Naive B cell (primary cell): Measurements from ENCODE around the gene MTHFSD. TPM values are rescaled to one million over a fixed set of nuclear protein-coding genes. Genes with fewer than 3 reads are reported as not detected.

Experiments
- ATAC-seq, 2 donors: fragments of 150-1000 bp; cut with Tn5 transposase; 2 replicates each; pipeline ENCODE4 v1.10.0; 2021; ENCODE audit warnings: low read depth in 2 of 2, mild to moderate bottlenecking in 2 of 2, moderate library complexity in 2 of 2
- DNase-seq: peaks from one replicate; pipeline ENCODE4 v3.0.0; 2022
- H3K27ac Mint-ChIP-seq, 6 donors: one replicate each; pipeline ENCODE4 v1.8.0; 2020 to 2022; ENCODE audit warnings: mild to moderate bottlenecking in 6 of 6, mixed read lengths in 6 of 6, moderate library complexity in 5 of 6, inconsistent platforms in 2 of 6
- H3K27me3 Mint-ChIP-seq, 3 donors: one replicate each; pipeline ENCODE4 v1.8.0; 2021 to 2022; ENCODE audit warnings: mixed read lengths in 3 of 3, mild to moderate bottlenecking in 1 of 3
- H3K36me3 Mint-ChIP-seq, 2 donors: one replicate each; pipeline ENCODE4 v1.8.0; 2020 to 2022; ENCODE audit warnings: mixed read lengths in 2 of 2, inconsistent platforms in 1 of 2, mild to moderate bottlenecking in 1 of 2
- H3K4me1 Mint-ChIP-seq, 3 donors: one replicate each; pipeline ENCODE4 v1.8.0; 2020 to 2022; ENCODE audit warnings: mixed read lengths in 3 of 3, inconsistent platforms in 1 of 3, mild to moderate bottlenecking in 1 of 3, moderate library complexity in 1 of 3
- H3K4me3 Mint-ChIP-seq, 8 donors: one replicate each; pipeline ENCODE4 v1.8.0; 2020 to 2022; ENCODE audit warnings: mild to moderate bottlenecking in 8 of 8, mixed read lengths in 8 of 8, moderate library complexity in 8 of 8, inconsistent platforms in 2 of 8
- H3K9me3 Mint-ChIP-seq, 7 donors: one replicate each; pipeline ENCODE4 v1.8.0; 2020 to 2022; ENCODE audit warnings: mixed read lengths in 7 of 7, mild to moderate bottlenecking in 5 of 7, inconsistent platforms in 2 of 7, moderate library complexity in 1 of 7
- polyA plus RNA-seq, 6 donors: library from polyadenylated mRNA; unstranded; fragments of 300-500 nt; fragmentation: Illumina TruSeq; gene quantifications; one replicate each; pipeline ENCODE4 v1.2.3, GENCODE V29; 2021; ENCODE audit warnings: low read depth in 6 of 6

MTHFSD gene
- polyA plus RNA-seq, 6 donors from 2014 or later: 5.6 to 18.6 (median 16.6) TPM

DNA sequence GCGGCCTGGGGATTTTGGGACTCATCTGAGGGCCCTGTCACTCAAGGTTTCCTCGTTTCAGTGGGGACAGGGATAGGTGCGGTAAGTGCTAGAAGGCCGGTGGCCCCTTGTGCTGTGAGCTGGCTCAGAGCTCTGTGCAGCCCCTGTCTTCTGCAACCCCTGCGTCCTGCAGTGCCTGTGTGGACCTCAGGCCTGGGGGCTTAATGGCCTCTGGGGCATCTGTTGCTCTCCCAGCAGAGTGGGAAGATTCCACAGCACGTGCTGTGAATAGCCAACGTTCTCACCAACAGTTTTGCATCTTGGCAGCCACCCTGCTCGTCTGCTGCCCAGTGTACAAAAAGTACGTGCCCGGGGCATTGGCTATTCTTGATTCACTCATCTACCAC is 16.5 kb upstream of the MTHFSD start:
- DNase-seq (no peak), ATAC-seq (no peak)
- H3K4me3 Mint-ChIP-seq: peak overlapping the region in 1 of 8 donors; percentile 20
- peaks cover 60 to 87% (median 63%) of the 10 kb centered on the region in 3 donors for H3K27me3 Mint-ChIP-seq
- H3K27ac Mint-ChIP-seq: no peak overlapping the region
- H3K9me3 Mint-ChIP-seq: peaks cover 0 to 4% (median 0%) of the 10 kb centered on the region in 7 donors
- H3K36me3 Mint-ChIP-seq: no peaks in the 10 kb centered on the region
- H3K4me1 Mint-ChIP-seq: peaks cover 8 to 22% (median 16%) of the 10 kb centered on the region in 3 donors

GRCh38 chr16:86570558-86571529 is 15.8 kb upstream of the MTHFSD start:
- Mint-ChIP-seq H3K27ac (no peak overlapping the region), H3K27me3 (peaks cover 56 to 81% (median 59%) of the 10 kb centered on the region in 3 donors), H3K4me3 (no peak overlapping the region), H3K4me1 (peaks cover 4 to 21% (median 12%) of the 10 kb centered on the region in 3 donors), H3K9me3 (peaks cover 0 to 4% (median 0%) of the 10 kb centered on the region in 7 donors), H3K36me3 (no peaks in the 10 kb centered on the region)
- ATAC-seq: no peak
- DNase-seq: no peak

GRCh38 chr16:86569701-86570447 is 14.8 kb upstream of the MTHFSD start:
- Mint-ChIP-seq H3K36me3 (no peaks in the 10 kb centered on the region), H3K27ac (no peak overlapping the region), H3K9me3 (peaks cover 0 to 4% (median 0%) of the 10 kb centered on the region in 7 donors), H3K4me1 (peaks cover 4 to 23% (median 16%) of the 10 kb centered on the region in 3 donors), H3K4me3 (peak overlapping the region in 1 of 8 donors; percentile 12), H3K27me3 (peaks cover 59 to 81% (median 60%) of the 10 kb centered on the region in 3 donors)
- no peak for ATAC-seq
- DNase-seq: no peak

DNA sequence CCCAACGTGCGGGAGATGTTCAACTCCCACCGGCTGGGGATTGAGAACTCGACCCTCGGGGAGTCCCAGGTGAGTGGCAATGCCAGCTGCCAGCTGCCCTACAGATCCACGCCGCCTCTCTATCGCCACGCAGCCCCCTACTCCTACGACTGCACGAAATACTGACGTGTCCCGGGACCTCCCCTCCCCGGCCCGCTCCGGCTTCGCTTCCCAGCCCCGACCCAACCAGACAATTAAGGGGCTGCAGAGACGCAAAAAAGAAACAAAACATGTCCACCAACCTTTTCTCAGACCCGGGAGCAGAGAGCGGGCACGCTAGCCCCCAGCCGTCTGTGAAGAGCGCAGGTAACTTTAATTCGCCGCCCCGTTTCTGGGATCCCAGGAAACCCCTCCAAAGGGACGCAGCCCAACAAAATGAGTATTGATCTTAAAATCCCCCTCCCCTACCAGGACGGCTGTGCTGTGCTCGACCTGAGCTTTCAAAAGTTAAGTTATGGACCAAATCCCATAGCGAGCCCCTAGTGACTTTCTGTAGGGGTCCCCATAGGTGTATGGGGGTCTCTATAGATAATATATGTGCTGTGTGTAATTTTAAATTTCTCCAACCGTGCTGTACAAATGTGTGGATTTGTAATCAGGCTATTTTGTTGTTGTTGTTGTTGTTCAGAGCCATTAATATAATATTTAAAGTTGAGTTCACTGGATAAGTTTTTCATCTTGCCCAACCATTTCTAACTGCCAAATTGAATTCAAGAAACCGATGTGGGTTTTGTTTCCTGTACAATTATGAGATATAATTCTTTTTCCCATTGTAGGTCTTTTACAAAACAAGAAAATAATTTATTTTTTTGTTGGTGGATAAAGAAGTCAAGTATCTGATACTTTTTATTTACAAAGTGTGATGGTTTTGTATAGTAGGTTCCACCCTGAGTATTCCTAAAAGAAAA is 13.9 kb upstream of the MTHFSD start:
- H3K27me3 Mint-ChIP-seq: peaks cover 59 to 81% (median 60%) of the 10 kb centered on the region in 3 donors
- peak overlapping the region in 5 of 8 donors; percentile 12 to 62 (median 40) for H3K4me3 Mint-ChIP-seq
- H3K27ac Mint-ChIP-seq: peak overlapping the region in 3 of 6 donors; percentile 69 to 97 (median 85)
- no peak for ATAC-seq
- peaks cover 0 to 4% (median 0%) of the 10 kb centered on the region in 7 donors for H3K9me3 Mint-ChIP-seq
- no peak for DNase-seq
- peaks cover 9 to 28% (median 23%) of the 10 kb centered on the region in 3 donors for H3K4me1 Mint-ChIP-seq
- no peaks in the 10 kb centered on the region for H3K36me3 Mint-ChIP-seq

- Mint-ChIP-seq H3K4me3 (peak overlapping the region; percentile 64 to 87 (median 72)), H3K4me1 (peaks cover 15 to 36% (median 30%) of the 10 kb centered on the region in 3 donors), H3K27ac (peak overlapping the region; percentile 22 to 93 (median 63)), H3K27me3 (peaks cover 56 to 76% (median 60%) of the 10 kb centered on the region in 3 donors), H3K9me3 (peaks cover 0 to 4% (median 0%) of the 10 kb centered on the region in 7 donors), H3K36me3 (no peaks in the 10 kb centered on the region)
- DNase-seq (no peak), ATAC-seq (no peak)
Observed at GRCh38 chr16:86567701-86568581, 12.9 kb upstream of the MTHFSD start.

DNA sequence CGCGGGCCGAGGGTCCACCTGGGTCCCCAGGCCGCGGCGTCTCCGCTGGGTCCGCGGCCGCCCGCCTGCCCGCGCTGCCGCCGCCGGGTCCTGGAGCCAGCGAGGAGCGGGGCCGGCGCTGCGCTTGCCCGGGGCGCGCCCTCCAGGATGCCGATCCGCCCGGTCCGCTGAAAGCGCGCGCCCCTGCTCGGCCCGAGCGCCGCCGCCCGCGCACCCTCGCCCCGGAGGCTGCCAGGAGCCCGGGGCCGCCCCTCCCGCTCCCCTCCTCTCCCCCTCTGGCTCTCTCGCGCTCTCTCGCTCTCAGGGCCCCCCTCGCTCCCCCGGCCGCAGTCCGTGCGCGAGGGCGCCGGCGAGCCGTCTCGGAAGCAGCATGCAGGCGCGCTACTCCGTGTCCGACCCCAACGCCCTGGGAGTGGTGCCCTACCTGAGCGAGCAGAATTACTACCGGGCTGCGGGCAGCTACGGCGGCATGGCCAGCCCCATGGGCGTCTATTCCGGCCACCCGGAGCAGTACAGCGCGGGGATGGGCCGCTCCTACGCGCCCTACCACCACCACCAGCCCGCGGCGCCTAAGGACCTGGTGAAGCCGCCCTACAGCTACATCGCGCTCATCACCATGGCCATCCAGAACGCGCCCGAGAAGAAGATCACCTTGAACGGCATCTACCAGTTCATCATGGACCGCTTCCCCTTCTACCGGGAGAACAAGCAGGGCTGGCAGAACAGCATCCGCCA is 12.1 kb upstream of the MTHFSD start:
- Mint-ChIP-seq H3K27me3 (peaks cover 50 to 68% (median 58%) of the 10 kb centered on the region in 3 donors), H3K9me3 (peaks cover 0 to 4% (median 0%) of the 10 kb centered on the region in 7 donors), H3K27ac (peak overlapping the region; percentile 22 to 93 (median 63)), H3K4me3 (peak overlapping the region; percentile 64 to 87 (median 72)), H3K36me3 (no peaks in the 10 kb centered on the region), H3K4me1 (peaks cover 15 to 36% (median 30%) of the 10 kb centered on the region in 3 donors)
- DNase-seq (no peak), ATAC-seq (peak in 1 of 2 donors; percentile 15)

- peaks cover 0 to 4% (median 0%) of the 10 kb centered on the region in 7 donors for H3K9me3 Mint-ChIP-seq
- peaks cover 50 to 63% (median 60%) of the 10 kb centered on the region in 3 donors for H3K27me3 Mint-ChIP-seq
- peak; percentile 35 to 43 for ATAC-seq
- H3K4me1 Mint-ChIP-seq: peaks cover 15 to 36% (median 30%) of the 10 kb centered on the region in 3 donors
- H3K4me3 Mint-ChIP-seq: peak within 1 kb of the TSS; percentile 64 to 87 (median 78)
- peak within 1 kb of the TSS; percentile 22 to 93 (median 63) for H3K27ac Mint-ChIP-seq
- no peaks in the 10 kb centered on the region for H3K36me3 Mint-ChIP-seq
- peak; percentile 40 for DNase-seq
Observed at GRCh38 chr16:86566601-86566965, 11.5 kb upstream of the MTHFSD start, which contains the start of gene FOXC2. FOXC2 (plus strand) TSS chr16:86566829; CDS start chr16:86567336, 507 bp downstream.

DNA sequence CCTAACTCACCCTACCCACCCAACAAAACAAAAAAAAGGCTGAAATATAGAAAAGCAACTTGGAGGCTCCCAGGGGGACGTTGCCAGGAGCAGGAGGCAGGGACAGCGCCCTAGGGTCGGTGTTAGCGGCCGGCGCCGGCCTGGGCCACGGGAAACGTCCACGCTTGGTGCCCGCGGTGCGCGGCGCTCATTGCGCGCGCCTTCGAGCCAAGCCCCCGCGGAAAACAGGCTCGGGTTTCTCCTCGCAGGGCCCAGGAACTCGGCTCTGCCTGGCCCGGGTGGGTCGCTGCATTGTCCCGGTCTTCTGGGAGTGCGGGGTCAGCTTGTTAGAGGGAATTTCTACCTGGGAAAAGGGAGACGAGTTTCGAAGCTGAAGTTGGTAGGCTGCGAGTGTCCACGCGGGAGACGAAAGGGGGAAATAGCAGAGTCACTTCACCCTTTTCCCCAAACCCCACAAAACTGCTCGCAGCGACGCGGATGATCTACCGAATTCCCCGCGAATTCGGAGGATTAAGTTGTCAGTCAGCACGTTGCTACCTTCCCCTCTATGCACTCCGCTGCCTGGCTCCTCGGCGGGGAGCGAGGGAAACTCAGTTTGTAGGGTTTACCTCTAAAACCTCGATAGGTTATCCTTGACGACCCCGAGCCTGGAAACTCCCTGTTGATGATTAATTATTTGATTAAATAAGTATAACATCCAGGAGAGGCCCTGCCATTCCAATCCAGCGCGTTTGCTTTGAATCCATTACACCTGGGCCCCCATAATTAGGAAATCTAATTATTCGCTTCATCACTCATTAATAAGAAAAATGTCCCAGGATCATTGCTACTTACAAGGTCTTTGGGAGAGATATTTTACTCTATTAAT is 10.8 kb upstream of the MTHFSD start:
- H3K4me1 Mint-ChIP-seq: peaks cover 15 to 33% (median 30%) of the 10 kb centered on the region in 3 donors
- DNase-seq (no peak), ATAC-seq (no peak)
- H3K27me3 Mint-ChIP-seq: peaks cover 47 to 59% (median 56%) of the 10 kb centered on the region in 3 donors
- no peaks in the 10 kb centered on the region for H3K36me3 Mint-ChIP-seq
- peak overlapping the region in 6 of 8 donors; percentile 29 to 79 (median 47) for H3K4me3 Mint-ChIP-seq
- H3K27ac Mint-ChIP-seq: peak overlapping the region in 2 of 6 donors; percentile 47 to 59
- H3K9me3 Mint-ChIP-seq: no peaks in the 10 kb centered on the region

- peak overlapping the region in 6 of 8 donors; percentile 5 to 79 (median 46) for H3K4me3 Mint-ChIP-seq
- no peaks in the 10 kb centered on the region for H3K36me3 Mint-ChIP-seq
- H3K9me3 Mint-ChIP-seq: no peaks in the 10 kb centered on the region
- ATAC-seq (no peak), DNase-seq (no peak)
- H3K27ac Mint-ChIP-seq: peak overlapping the region in 3 of 6 donors; percentile 16 to 59 (median 47)
- peaks cover 47 to 59% (median 54%) of the 10 kb centered on the region in 3 donors for H3K27me3 Mint-ChIP-seq
- peaks cover 15 to 33% (median 30%) of the 10 kb centered on the region in 3 donors for H3K4me1 Mint-ChIP-seq
Observed at GRCh38 chr16:86565181-86565631, 10.2 kb upstream of the MTHFSD start.
